ENCODE results near the gene ELOVL4.

DNA sequence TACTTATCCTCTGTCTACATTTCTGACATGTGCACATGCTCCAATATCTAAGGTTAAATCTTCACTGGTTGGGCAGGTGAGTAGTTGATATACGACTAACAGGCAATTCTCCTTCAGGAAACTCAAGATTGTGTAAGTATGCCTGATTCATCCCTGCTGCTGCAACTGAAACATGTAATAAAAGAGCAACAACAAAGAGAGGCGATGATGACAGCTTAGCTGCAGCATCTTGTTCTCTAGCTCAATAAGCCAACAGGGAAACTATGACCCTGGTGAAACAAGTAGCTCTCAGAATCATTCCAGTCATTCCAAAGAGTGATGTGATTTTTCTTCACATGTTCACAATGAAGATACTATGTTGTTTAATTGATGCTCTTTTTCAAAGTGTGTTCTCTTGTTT is 74.4 kb downstream of the ELOVL4 start:
- TF ChIP-seq CTCF (IDR thresholded peaks at IDR 0.05), result no peak
- TF ChIP-seq POLR2AphosphoS5 (IDR thresholded peaks at IDR 0.05; ENCODE audit: insufficient read depth in 1 of 2, low read depth in 1 of 2), result peak in 1 of 2 donors; percentile 28

All from vagina (tissue), 2 donors.